A549 treated with Hydrocortisone at 1 μM for 4 hours (cell line): Measurements from ENCODE around the gene MME. TPM values are rescaled to one million over a fixed set of nuclear protein-coding genes. Genes with fewer than 3 reads are reported as not detected.

Experiments
- total RNA-seq: library from RNA; stranded (reverse); fragments of 200-300 nt; extraction: Qiagen RNA extraction; gene quantifications from 5 replicates; pipeline ENCODE4 v1.2.3, GENCODE V29; 2022

MME gene
- 0.10 to 0.16 TPM in 2 of 5 replicates, not detected in the others for total RNA-seq

DNA sequence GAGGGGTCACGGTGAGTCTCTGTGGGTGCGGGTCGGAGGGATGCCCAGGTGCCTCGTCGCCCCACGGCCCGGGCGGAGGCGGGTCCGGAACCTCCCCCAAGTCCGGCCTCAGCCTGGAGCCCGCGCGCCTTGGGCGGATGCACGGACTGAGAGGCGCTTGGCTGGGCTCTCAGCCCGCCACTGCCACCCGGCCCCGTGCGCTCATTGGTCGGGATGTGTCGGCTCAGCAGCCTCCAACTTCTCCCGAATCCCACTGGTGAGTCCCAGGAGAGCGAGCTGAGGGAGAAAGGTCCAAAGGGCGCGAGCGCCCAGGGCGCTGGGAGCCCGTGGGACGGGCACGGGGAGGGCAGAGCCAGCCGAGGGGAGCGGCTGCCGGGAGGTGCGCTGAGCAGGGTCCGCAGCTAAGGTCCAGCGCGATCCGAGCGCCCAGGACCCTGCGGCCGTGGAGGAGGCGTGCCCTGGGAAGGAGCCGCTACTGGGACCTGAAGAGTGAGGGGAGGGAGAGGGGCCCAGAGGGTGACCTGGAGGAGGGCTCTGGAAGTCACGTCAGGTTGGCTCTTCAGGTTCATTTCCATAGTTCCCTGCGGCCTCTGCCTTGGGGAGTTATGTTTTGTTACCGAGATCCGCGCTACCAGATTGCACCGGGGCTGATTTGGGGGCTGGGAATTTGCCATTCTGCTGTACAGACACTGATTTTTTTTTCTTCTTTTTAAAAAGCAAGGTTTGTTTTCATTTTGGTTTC lies at the start of gene MME:
Gene MME, plus strand, starts transcription at position 574 of the 742 bp plus-strand sequence. CDS start 3,849 bp downstream, outside the sequence.

Other genes starting within 250 kb of the MME start
- gene STRIT1, start 213.4 kb downstream of the MME start, total RNA-seq = not detected in 5 replicates